ENCODE measurements around the gene RAPGEF1. TPM values are rescaled to one million over a fixed set of nuclear protein-coding genes. Genes with fewer than 3 reads are reported as not detected.
"Not testable (repeated sequence)": the region's sequence is repeated elsewhere in the genome, so short reads cannot be mapped to it uniquely, and the experiment has no call there.

The RAPGEF1 gene
- total RNA-seq, 1 experiment from 2014 or later: 40.8 TPM

DNA sequence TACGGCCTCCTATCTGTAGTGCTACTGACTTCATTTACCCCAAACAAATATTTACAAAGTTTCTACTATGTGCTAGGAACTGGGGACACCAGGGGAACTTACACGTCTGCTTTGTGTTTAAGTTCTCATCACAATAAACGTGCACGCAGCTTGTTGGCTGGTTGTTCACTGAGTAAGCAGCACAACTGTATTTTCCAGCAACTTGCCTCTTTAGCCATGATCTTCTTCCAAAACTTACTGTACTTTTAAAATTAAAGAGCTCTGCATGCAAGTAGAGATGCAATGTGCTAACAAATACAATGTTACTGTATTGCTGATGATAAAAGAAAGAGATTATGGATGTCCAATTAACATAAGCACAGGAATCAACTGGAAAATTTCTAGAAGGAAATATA lies 62.8 kb downstream of the RAPGEF1 start:
- in situ Hi-C loops (cut with HindIII; ENCODE audit: low sequenced_read_pairs): no loop called here
- no peak for DNase-seq (ENCODE audit: low spot score)

DNA sequence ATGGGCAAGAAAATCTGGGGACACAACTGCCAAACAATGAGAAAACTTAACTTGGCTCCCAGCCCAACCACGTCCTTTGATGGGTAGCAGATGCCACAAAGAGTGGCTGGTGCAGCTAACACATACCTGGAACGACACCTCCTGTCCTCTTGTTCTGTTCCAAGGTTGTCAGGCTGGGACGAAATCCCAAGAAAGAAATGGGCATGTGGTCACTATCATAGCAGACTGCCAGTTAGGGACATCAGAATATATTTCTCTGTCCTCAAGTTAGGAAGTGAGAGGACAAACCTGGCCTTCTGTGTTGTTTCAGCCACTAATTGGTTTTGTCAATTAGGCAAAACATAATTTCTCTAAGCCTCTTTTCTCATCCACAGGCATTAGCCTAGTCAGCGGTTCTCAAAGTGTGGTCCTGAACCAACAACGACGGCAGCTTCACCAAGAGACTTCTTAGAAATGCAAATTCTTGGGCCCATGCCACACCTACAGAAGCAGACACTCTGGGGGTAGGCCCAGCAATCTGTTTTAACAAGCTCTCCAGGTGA lies 63.4 kb downstream of the RAPGEF1 start:
- in situ Hi-C loops (cut with HindIII; ENCODE audit: low sequenced_read_pairs): no loop called here
- peak; percentile 73 for DNase-seq (ENCODE audit: low spot score)

DNA sequence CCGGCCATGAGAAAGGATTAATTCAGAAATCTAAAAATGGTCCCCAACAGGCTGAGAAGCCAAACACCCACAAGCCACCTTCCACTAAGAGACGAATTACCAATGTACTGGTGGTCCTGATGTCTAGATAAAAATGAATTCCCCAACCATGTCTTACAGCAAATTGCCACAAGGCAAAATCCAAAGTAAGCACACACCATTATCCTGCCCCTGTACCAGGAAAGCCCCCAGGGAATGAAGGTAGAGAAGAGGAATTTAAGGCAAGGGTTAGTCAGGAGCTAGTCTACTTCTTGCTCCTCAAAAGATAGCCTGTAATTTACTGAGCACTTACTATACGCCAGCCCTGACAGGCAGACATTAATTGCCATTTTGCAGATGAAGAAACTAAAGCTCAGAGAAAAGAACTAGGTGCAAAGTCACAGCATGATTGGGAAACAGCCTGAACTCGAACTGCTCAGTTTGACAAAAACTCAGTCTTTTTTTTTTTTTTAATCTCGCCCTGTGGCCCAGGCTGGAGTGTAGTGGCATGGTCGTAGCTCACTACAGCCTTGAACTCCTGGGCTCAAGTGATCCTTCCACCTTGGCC lies 64.3 kb downstream of the RAPGEF1 start:
- in situ Hi-C loops (cut with HindIII; ENCODE audit: low sequenced_read_pairs): no loop called here
- DNase-seq (ENCODE audit: low spot score): no peak

DNA sequence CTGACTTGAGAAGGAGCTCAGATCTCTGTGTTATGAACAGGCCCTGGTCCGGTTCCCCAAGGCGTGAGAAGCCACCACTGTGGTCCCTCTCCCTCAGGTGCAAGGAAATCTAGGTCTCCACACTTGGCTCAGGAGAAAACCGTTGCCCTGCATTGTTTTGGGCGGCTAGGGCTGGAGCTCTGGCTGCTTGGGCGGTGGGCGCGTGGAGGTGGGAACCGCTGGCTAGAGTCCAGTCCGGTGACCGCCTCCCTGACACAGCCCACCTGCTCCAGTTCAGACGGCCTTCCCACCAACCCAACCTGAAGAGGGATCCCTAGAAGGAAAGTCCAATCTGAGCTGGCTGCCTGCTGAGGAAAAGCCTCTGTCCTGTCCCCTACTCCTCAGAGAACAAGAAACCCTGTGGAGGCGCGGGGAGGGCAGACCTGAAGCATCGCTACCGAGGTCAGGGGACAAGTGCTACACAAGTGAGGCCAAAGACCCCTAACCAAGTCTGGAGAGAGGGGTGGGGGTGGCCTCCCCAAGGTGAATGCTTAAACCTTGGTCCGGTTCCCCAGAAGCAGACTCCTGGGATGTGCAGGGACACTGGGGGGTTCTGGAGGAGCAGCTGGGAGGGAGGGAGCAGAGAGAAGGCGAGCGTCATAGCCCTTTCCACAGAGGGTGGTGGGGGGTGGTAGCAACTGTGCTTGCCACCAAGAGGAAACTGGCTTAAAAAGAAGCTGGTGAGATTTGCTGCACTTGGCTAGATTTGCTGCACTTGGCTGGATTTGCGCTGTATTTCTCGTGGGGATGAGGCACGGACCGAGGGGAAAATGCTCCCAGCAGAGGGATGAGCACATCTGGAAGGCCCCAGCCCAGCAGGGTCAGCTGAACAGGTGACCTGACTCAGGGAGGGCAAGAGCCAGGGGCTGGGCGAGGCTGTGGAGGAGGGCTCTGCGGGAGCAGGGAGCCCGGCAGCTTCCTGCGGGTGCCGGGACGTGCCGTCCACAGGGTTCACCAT lies 65.2 kb downstream of the RAPGEF1 start:
- in situ Hi-C loops (cut with HindIII; ENCODE audit: low sequenced_read_pairs): no loop called here

DNA sequence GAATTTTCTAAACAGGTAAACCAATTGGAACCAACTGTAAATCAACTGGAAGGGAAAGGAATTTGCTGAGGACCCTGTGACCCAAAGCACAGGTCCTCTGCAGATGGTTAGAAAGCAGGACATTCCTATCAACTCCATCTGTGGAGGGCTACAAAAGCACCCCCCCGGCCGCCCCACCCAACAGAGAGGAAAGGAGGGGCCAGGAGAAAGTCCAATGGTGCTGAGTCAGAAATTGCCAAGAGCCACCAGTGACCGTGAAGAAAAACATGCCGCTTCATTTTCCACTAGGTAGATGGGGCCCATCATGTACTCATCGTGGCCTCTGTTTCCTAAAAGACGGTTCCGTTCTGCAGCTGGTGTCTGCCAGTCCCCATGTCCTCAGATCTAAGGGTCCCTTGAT lies 66.3 kb downstream of the RAPGEF1 start:
- no peak for DNase-seq (ENCODE audit: low spot score)
- in situ Hi-C loops (cut with HindIII; ENCODE audit: low sequenced_read_pairs): no loop called here

More for the DNA sequence above, 65.2 kb downstream of the RAPGEF1 start:
- DNase-seq (ENCODE audit: low spot score): no peak

DNA sequence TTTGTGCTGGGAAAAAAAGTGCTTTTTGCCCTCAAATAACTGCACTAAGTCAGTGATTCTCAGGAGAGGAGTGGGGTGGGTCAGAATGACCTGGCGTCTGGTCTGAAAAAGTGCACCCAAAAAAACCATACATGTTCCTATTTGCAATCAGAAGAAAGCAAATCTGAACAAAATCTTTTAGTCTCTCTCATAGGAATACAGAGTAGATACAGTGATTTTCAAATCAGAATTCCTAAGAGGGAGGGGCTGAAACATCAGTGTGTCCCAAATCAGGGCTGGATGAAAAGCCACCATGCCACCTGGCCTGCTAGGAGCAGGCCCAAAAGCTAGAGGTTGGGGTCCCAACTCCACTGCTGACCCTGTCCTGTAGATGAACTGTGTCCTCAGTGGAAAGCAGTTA lies 66.8 kb downstream of the RAPGEF1 start:
- in situ Hi-C loops (cut with HindIII; ENCODE audit: low sequenced_read_pairs): no loop called here

DNA sequence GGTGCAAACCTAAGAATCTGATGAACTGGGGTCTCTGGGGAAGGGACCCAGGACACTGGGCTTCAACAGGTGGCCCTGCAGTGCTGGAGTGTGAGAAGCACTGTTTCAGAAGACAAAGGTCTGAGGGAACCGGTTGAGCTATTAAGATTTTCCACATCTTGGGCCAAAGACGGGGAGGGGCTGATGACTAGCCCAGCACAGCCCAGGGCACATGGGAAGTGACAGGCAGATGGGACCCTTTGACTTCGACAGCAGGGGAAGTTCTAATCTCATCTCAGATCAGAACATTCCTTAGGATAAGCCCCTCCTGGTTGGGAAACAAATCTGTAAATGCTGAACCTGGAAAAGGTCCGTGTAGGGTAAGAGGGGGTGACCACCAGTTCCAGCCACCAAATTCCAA lies 67.4 kb downstream of the RAPGEF1 start:
- in situ Hi-C loops (cut with HindIII; ENCODE audit: low sequenced_read_pairs): no loop called here
- DNase-seq (ENCODE audit: low spot score): no peak

More for the DNA sequence above, 66.8 kb downstream of the RAPGEF1 start:
- no peak for DNase-seq (ENCODE audit: low spot score)

DNA sequence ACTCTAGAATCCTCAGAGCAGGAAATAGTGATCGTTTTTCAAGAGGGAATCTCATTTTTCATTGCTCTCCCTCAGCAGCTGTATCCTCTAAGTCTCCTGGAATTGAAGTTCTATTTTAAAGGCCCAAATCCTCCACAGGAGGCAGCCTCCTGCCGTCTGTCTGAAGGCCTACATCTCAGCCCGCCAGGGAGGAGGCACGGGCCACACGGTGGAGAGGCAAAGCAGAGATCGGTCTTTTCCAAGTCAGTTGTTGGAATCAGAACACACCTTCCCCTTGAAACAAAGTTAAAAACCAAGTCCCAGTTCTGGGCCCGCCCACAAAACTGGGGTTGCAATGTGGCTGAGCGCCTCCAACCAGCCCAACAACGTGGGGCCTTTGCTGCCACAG lies 68.7 kb downstream of the RAPGEF1 start:
- in situ Hi-C loops (cut with HindIII; ENCODE audit: low sequenced_read_pairs): no loop called here
- DNase-seq (ENCODE audit: low spot score): no peak

DNA sequence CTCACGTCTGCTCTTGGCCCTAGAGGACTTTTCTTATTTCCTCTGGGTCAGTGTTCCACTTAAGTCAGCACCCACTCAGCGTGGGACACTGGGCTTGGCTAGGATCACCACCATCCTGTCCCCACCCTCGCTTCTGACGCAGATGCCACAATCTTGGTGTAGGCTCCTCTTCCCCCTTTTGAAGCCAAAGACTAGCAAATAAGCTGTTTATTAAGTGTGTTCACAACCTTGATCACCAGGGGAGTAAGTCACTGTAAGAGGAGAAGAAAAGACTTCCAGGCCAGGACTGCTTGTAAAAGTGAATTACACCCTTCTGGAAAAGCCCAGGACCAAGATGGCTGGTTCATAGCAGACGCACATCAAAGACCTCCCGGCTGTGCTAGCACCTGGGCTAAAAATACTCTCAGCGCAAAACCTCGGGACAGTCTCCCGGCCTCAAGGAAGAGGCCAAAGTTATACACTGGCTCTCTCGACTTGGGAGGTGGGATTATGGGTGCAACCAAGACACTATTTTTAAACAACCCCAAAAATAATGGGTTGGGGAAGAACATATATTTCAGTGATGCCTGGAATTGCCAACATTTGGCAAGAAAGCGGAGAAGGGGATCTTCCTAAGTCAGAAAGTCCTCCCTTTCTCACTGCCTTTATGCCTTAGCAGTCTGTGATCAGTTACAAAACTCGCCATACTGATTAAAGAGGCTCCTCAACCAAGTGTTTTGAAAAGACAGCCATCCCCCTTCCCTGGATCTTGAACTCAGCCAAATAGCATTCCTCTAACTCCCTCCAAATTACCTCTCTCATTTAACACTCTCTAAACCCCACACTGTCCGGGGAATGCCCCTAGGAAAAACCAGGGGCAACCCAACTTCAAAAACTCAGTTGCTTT lies 69.4 kb downstream of the RAPGEF1 start:
- no peak for DNase-seq (ENCODE audit: low spot score)
- in situ Hi-C loops (cut with HindIII; ENCODE audit: low sequenced_read_pairs): no loop called here

DNA sequence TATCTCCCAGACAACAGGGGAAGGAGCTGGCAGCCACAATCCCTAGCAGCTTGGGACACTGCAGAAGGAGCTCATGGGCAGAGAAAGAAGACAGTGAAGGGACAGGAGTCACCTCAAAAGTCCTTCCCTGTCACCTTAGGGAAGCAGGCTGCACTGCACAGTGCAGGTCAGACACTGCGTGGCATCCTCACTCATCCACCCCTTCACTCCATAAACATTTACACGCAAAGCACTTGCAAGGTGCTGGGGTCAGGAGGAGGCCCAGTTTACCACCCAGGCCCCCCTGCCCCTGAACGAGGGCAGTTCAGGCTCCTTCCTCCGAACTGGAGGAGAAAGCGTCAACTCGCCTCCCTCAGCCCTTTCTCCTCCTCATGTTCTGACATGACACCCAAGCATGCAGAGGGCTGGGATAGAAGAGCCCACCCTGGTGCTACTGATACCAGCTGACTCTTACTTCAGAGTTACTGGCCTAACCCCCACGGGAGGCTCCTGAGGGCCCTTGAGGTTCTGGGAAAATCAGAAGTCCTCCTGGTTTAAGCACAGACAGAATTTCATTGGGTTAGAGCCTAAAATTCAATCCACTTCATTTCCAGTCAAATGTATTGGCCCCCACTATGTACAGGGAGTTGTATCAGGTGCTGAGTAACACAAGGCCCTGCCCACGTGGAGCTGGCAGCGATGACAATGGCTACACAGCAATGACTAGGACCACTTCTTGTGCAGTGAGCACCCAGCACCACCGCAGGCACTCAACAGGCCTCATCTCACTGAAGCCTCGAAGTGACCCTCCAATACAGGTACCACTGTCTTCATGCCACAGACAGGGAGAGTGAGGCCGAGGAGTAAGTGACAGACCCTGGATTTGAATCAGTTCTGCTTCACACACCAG lies 70.4 kb downstream of the RAPGEF1 start:
- DNase-seq (ENCODE audit: low spot score): peak; percentile 47
- in situ Hi-C loops (cut with HindIII; ENCODE audit: low sequenced_read_pairs): no loop called here

DNA sequence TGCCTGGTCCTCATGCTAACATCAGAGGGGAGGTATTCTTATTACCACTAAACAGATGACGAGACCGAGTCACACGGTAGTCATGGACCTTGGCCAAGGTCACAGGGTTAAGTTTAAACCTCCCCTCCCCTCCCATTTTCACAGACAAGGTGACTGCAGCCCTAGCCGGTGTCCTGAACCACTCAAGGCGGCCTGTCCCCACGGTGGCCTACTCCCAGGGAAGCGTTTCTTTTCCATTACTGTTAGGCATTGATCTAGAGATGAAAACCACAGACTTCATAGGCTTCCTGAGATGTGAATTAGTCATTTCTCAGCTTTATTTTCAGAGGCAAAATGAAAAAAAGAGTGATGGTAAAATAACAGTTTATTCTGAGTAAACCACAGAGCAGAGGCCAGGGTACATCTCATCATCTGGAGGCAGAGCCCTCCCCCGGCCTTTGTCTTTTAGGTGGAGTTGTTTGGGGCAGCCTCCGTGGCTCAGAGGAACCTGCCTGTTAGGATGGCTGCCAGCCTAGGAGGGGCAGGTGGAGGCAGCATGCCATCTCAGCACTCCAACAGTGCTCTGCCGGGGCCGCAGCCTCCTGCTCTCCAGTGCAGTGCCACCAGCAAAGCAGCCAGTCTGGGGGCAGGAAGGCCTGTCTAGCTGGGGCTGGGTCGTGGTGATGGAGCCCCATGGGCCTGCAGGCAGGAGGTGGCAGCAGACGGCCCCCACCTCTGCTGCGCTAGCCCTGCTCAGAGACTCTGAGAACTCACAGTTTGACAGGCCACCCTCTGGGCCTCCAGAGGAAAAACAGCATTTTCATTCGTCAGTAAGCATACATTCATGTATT lies 71.2 kb downstream of the RAPGEF1 start:
- peak; percentile 78 for DNase-seq (ENCODE audit: low spot score)
- in situ Hi-C loops (cut with HindIII; ENCODE audit: low sequenced_read_pairs): no loop called here

DNA sequence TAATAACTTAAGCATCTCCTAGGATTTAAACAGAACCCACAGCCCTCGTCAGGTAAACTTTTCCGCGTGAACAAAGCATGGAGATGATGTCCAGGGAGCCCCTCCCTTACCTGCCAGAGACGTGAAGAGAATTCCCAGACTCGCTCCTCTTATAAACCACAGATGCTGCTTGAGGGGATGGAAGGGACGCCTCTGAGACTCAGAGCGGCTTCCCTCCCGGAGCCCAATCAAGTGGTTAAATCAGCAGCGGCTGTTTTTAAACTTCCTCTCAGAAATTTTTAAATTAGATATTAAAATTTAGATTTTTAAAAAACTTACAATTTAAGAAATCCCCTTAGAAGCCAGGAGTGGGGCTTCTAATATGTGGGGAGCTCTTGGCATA lies 71.8 kb downstream of the RAPGEF1 start:
- in situ Hi-C loops (cut with HindIII; ENCODE audit: low sequenced_read_pairs): no loop called here
- DNase-seq (ENCODE audit: low spot score): no peak

DNA sequence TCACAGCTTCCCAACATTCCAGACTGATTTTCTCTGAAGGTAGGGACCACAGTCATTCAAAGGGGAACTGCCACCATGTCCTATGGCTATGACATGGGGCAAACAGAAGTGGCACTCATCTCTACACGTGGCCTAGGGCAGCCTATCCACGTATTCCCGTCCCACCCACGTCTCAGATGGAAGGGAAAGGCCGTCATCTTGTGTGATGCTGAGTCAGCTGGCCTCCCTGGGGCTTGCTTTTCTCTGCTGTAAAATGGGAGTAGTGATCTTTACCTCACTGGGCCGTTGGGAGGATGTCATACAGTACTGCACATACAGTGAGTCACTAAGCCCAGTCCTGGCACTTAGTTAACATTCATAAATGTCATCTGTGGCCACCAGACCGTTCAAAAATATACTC lies 72.3 kb downstream of the RAPGEF1 start:
- no peak for DNase-seq (ENCODE audit: low spot score)
- in situ Hi-C loops (cut with HindIII; ENCODE audit: low sequenced_read_pairs): no loop called here

DNA sequence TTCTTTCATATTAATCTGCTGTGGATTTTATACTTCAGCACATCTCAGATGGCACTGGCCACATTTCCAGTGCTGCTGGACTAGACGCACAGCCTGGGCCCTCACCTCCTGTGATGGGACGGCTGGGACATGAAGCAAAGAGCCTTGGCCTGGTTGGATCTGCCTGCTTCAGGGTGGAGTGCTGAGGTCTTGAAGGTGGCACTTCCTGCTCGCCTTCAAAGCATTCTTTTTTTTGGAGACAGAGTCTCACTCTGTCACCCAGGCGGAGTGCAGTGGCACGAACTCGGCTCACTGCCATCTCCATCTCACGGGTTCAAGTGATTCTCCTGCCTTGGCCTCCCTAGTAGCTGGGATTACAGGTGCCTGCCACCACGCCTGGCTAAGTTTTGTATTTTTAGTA lies 73.1 kb downstream of the RAPGEF1 start:
- no peak for DNase-seq (ENCODE audit: low spot score)
- in situ Hi-C loops (cut with HindIII; ENCODE audit: low sequenced_read_pairs): no loop called here

DNA sequence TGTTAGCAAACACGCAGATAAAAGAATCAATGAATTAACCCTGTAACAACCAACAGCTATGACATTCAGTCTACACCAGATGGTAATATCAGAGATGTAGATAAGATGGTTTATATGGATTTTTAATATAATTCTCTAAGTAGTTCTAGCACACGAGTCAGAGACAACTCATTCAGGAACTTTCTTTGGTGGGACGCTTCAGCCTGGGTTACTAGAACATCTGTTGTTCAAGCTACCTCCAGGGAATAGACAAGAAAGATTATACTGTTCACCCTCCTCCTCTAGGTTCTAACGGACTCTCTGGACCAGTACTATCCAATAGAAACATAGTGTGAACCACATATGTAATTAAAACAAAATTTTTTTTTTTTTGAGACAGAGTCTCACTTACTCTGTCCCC lies 73.8 kb downstream of the RAPGEF1 start:
- DNase-seq (ENCODE audit: low spot score): no peak
- in situ Hi-C loops (cut with HindIII; ENCODE audit: low sequenced_read_pairs): no loop called here

DNA sequence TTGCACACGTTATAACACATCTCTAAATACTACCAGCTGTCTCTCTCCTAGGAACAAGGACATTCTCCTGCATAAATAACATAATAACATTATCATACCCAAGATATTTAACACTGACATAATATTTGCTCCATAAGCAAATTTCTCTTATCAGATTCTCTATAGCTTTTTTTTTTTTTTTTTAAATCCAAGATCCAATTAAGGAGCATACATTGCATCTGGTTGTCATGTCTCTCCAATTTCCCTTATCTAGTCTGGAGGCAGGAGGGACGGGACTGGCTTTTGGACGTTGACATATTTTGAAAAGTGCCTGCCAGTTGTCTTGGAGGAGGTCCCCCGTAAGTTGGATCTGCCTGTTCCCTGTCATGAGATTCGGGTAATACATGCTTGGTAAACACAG lies 76.6 kb downstream of the RAPGEF1 start:
- DNase-seq (ENCODE audit: low spot score): no peak
- in situ Hi-C loops (cut with HindIII; ENCODE audit: low sequenced_read_pairs): no loop called here

DNA sequence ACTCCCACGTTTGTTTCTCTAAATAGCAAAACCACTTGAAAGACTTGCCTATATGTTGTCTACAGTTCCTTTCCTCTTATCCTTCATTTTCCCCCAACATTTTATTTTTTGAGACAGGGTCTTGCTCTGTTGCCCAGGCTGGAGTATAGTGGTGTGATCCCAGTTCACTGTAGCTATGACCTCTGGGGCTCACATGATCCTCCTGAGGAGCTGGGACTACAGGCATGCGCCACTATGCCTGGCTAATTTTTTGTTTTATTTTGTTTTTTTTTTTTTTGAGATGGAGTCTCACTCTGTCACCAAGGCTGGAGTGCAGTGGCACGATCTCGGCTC lies 77.6 kb downstream of the RAPGEF1 start:
- DNase-seq (ENCODE audit: low spot score); in situ Hi-C loops (cut with HindIII; ENCODE audit: low sequenced_read_pairs): not testable (repeated sequence)

Data from G401 (cell line).